Activated CD8-positive, alpha-beta T cell treated with anti-CD3 and anti-CD28 coated beads for 36 hours (primary cell): Measurements from ENCODE around the gene AMD1. TPM values are rescaled to one million over a fixed set of nuclear protein-coding genes. Genes with fewer than 3 reads are reported as not detected.

Experiments used
- ATAC-seq: fragments of 200-7000 bp; cut with Tn5 transposase; one replicate; pipeline ENCODE4 v1.10.0; 2021; ENCODE audit warnings: mild to moderate bottlenecking, moderate library complexity
- CTCF ChIA-PET: fragments of 350-600 bp; sonication (Branson Sonifier 250); formaldehyde crosslinking; loops from one replicate; lab custom pipeline; 2021; ENCODE audit warnings: antibody characterized with exemption; lab: Charles Lee
- POLR2A ChIA-PET: fragments of 350-600 bp; sonication (Branson Sonifier 250); formaldehyde crosslinking; loops from one replicate; lab custom pipeline; 2021; ENCODE audit warnings: antibody characterized with exemption; lab: Charles Lee
- DNase-seq: peaks from one replicate; pipeline ENCODE4 v3.0.0-alpha.2; 2020
- H3K27ac Mint-ChIP-seq: one replicate; pipeline ENCODE4 v1.8.0; 2021; ENCODE audit warnings: mild to moderate bottlenecking, mixed read lengths
- H3K27me3 Mint-ChIP-seq: one replicate; pipeline ENCODE4 v1.8.0; 2021; ENCODE audit warnings: mixed read lengths
- H3K36me3 Mint-ChIP-seq: one replicate; pipeline ENCODE4 v1.8.0; 2021; ENCODE audit warnings: low read depth, mixed read lengths
- H3K4me1 Mint-ChIP-seq: one replicate; pipeline ENCODE4 v1.8.0; 2021; ENCODE audit warnings: low read depth, mixed read lengths
- H3K4me3 Mint-ChIP-seq: one replicate; pipeline ENCODE4 v1.8.0; 2021; ENCODE audit warnings: mild to moderate bottlenecking, moderate library complexity, mixed read lengths
- H3K9me3 Mint-ChIP-seq: one replicate; pipeline ENCODE4 v1.8.0; 2021; ENCODE audit warnings: mixed read lengths
- intact Hi-C: fragments of 100-400 bp; cut with micrococcal nuclease; formaldehyde crosslinking; loops from one replicate; pipeline ENCODE4 v1.10.0; 2022
- total RNA-seq, 2 experiments: library from RNA; stranded (reverse); gene quantifications; one replicate each; pipeline ENCODE4 v1.2.3, GENCODE V29; 2021
- TF ChIP-seq, protein P1 (sequence below): fragments of 200-600 bp; IDR thresholded peaks from one replicate; pipeline ENCODE4 v1.8.0; 2022; ENCODE audit warnings: antibody characterized with exemption, mild to moderate bottlenecking

The AMD1 gene
- total RNA-seq, 2 experiments from 2014 or later: 77.4 to 85.0 TPM

DNA sequence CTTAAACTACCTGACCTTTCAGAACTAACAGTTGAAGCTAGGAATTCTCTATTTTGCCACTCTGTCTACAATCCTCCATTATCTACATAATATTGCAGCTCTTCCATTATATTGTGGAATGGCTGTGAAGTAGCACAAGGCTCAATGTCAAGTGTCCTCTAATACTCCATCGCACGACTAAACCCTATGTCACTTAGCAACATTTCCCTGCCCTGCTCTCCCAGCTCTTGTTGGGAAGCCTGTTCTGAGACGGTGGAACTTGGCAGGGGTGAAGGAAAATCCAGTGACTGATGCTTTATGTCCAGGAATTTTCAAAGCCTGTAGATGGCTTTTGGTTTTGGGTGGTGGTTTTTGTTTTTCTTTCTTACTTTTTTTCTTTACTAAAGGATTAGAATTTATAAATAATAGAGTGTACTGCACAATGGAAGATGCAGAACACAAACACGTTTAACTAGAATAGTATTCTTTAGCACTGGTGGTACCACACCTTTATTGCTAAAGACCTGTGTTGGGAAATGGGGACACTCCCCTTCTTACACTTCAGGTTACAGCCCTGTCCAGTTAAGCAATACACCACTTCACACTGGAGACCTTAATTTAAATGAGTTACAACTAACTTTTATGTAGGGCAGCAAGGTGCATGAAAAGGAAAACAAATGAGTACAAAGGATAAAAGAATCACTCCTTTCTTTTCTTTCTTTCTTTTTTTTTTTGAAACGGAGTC is 20.7 kb upstream of the AMD1 start:
- Mint-ChIP-seq H3K27me3 (no peaks in the 10 kb centered on the region), H3K36me3 (no peaks in the 10 kb centered on the region), H3K4me1 (no peaks in the 10 kb centered on the region), H3K4me3 (no peak overlapping the region), H3K9me3 (no peaks in the 10 kb centered on the region), H3K27ac (no peak overlapping the region)
- ATAC-seq: no peak
- POLR2A ChIA-PET: no interaction called here
- intact Hi-C loops: no loop called here
- TF ChIP-seq, protein P1, sequence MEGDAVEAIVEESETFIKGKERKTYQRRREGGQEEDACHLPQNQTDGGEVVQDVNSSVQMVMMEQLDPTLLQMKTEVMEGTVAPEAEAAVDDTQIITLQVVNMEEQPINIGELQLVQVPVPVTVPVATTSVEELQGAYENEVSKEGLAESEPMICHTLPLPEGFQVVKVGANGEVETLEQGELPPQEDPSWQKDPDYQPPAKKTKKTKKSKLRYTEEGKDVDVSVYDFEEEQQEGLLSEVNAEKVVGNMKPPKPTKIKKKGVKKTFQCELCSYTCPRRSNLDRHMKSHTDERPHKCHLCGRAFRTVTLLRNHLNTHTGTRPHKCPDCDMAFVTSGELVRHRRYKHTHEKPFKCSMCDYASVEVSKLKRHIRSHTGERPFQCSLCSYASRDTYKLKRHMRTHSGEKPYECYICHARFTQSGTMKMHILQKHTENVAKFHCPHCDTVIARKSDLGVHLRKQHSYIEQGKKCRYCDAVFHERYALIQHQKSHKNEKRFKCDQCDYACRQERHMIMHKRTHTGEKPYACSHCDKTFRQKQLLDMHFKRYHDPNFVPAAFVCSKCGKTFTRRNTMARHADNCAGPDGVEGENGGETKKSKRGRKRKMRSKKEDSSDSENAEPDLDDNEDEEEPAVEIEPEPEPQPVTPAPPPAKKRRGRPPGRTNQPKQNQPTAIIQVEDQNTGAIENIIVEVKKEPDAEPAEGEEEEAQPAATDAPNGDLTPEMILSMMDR: no peak
- CTCF ChIA-PET: no interaction called here
- DNase-seq: no peak

- POLR2A ChIA-PET: interaction anchor here (0.6 kb wide), 1 partner anchor 21 kb away, joined by 3 read pairs; no protein-coding TSS in a partner anchor
These were observed 18.3 kb upstream of the AMD1 start for GRCh38 chr6:110856296-110856695.

GRCh38 chr6:110858016-110858415 is 16.6 kb upstream of the AMD1 start:
- Mint-ChIP-seq H3K27ac (no peak overlapping the region), H3K4me3 (no peak overlapping the region), H3K36me3 (no peaks in the 10 kb centered on the region), H3K27me3 (no peaks in the 10 kb centered on the region), H3K9me3 (no peaks in the 10 kb centered on the region), H3K4me1 (peaks cover 4% of the 10 kb centered on the region)
- ATAC-seq: no peak
- ChIA-PET CTCF (no interaction called here), POLR2A (interaction anchor here (0.5 to 0.9 kb wide), 2 partner anchors 17 to 95 kb away, joined by 3 read pairs; partner anchors contain the start of gene AMD1)
- intact Hi-C loops: no loop called here
- TF ChIP-seq, protein P1: no peak
- DNase-seq: no peak

More at GRCh38 chr6:110856296-110856695, 18.3 kb upstream of the AMD1 start:
- no peak overlapping the region for H3K4me3 Mint-ChIP-seq
- TF ChIP-seq, protein P1: no peak
- DNase-seq (no peak), ATAC-seq (no peak)
- H3K4me1 Mint-ChIP-seq: peaks cover 4% of the 10 kb centered on the region
- intact Hi-C loops: no loop called here
- no peak overlapping the region for H3K27ac Mint-ChIP-seq
- H3K27me3 Mint-ChIP-seq: no peaks in the 10 kb centered on the region
- no peaks in the 10 kb centered on the region for H3K36me3 Mint-ChIP-seq
- CTCF ChIA-PET: interaction anchor here (1.2 kb wide), 1 partner anchor 38 kb away, joined by 3 read pairs; no protein-coding TSS in a partner anchor
- H3K9me3 Mint-ChIP-seq: no peaks in the 10 kb centered on the region

- POLR2A ChIA-PET: interaction anchor here (0.9 kb wide), 1 partner anchor 16 kb away, joined by 3 read pairs; the partner anchor contains the start of gene AMD1
- peaks cover 4% of the 10 kb centered on the region for H3K4me1 Mint-ChIP-seq
- CTCF ChIA-PET: no interaction called here
- TF ChIP-seq, protein P1: no peak
- H3K4me3 Mint-ChIP-seq: no peak overlapping the region
- intact Hi-C loops: no loop called here
- no peak for ATAC-seq
- DNase-seq: no peak
- no peaks in the 10 kb centered on the region for H3K36me3 Mint-ChIP-seq
- H3K27ac Mint-ChIP-seq: peak overlapping the region; percentile 20
- no peaks in the 10 kb centered on the region for H3K27me3 Mint-ChIP-seq
- no peaks in the 10 kb centered on the region for H3K9me3 Mint-ChIP-seq
These were observed 15.9 kb upstream of the AMD1 start for GRCh38 chr6:110858562-110859214.

- intact Hi-C loops: no loop called here
- ATAC-seq (no peak), DNase-seq (no peak)
- H3K9me3 Mint-ChIP-seq: no peaks in the 10 kb centered on the region
- ChIA-PET CTCF (no interaction called here), POLR2A (no interaction called here)
- no peaks in the 10 kb centered on the region for H3K36me3 Mint-ChIP-seq
- H3K27me3 Mint-ChIP-seq: no peaks in the 10 kb centered on the region
- peaks cover 4% of the 10 kb centered on the region for H3K4me1 Mint-ChIP-seq
- no peak overlapping the region for H3K4me3 Mint-ChIP-seq
- TF ChIP-seq, protein P1: no peak
- peak overlapping the region; percentile 20 for H3K27ac Mint-ChIP-seq
These were observed 15.2 kb upstream of the AMD1 start for GRCh38 chr6:110859335-110859792.
